ENCODE measurements around the gene AGTRAP. TPM values are rescaled to one million over a fixed set of nuclear protein-coding genes. Genes with fewer than 3 reads are reported as not detected.

AGTRAP gene
- total and polyA plus RNA-seq, 5 experiments from 2014 or later = 16.7 to 106 (median 57.3) TPM

DNA sequence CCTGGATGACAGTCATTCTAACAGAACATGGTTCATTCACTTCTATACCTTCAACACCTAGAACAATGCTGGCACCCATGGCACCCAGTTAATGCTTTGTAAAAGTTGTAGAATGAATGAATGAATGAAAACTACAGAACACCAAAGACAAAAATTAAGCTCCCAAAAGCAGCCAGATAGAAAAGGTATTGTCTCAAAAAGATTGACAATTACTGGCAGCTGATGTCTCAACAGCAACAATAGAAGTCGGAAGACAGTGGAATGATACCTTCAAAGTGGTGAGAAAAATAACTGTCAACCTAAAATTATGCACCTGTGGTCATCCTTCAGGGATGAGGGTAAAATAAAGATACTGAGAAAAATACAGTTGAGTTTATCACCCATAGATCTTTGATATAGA lies 21.1 kb downstream of the AGTRAP start:
- Mint-ChIP-seq H3K9me3 (no peaks in the 10 kb centered on the region), H3K27ac (no peak overlapping the region), H3K4me3 (no peak overlapping the region), H3K36me3 (no peaks in the 10 kb centered on the region), H3K4me1 (peaks cover 0 to 16% (median 11%) of the 10 kb centered on the region in 4 donors), H3K27me3 (peaks cover 2 to 10% (median 5%) of the 10 kb centered on the region in 5 donors)
- DNase-seq (no peak), ATAC-seq (no peak)
- POLR2A ChIA-PET = no interaction called here

DNA sequence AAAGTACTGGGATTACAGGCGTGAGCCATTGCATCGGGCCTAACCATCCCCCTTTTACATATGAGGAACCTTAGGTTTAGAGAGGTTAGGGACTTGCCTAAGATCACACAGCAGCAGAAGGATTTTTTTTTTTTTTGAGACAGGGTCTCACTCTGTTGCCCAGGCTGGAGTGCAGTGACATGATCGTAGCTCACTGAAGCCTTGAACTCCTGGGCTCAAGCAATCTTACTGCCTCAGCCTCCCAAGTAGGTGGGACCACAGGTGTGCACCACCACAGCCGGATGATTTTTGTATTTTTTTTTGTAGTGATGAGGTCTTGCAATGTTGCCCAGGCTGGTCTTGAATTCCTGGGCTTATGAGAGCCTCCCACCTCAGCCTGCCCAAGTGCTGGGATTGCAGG lies 23.9 kb downstream of the AGTRAP start:
- no peaks in the 10 kb centered on the region for H3K9me3 Mint-ChIP-seq
- H3K27me3 Mint-ChIP-seq = peaks cover 4 to 31% (median 20%) of the 10 kb centered on the region in 5 donors
- POLR2A ChIA-PET = no interaction called here
- H3K4me3 Mint-ChIP-seq = peak overlapping the region in 1 of 10 donors; percentile 7
- DNase-seq = no peak
- peaks cover 0 to 17% (median 10%) of the 10 kb centered on the region in 4 donors for H3K4me1 Mint-ChIP-seq
- H3K27ac Mint-ChIP-seq = no peak overlapping the region
- ATAC-seq = no peak
- H3K36me3 Mint-ChIP-seq = no peaks in the 10 kb centered on the region

DNA sequence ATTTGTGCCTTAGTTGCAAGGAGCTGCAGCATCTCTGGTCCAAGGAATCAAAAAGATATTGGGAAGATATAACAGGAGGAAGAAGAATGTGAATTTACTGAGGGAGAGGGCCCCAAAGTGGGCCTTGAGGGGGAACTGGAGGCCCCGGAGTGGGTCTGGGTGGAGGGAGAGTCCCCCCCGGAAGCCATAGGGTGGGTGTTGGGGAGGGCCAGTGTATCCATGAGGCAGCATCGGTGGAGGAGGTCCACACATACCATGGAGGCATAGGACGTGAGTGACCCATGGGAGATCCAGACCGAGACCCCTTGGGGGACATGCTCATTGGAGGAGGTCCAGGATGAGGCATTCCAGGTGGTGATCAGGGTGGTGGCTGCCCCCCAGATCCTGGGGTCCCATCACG lies 25.3 kb downstream of the AGTRAP start:
- Mint-ChIP-seq H3K9me3 (no peaks in the 10 kb centered on the region), H3K36me3 (no peaks in the 10 kb centered on the region), H3K27ac (no peak overlapping the region), H3K27me3 (peaks cover 4 to 31% (median 24%) of the 10 kb centered on the region in 5 donors), H3K4me3 (peak overlapping the region in 4 of 10 donors; percentile 1 to 69 (median 48)), H3K4me1 (peaks cover 0 to 17% (median 10%) of the 10 kb centered on the region in 4 donors)
- DNase-seq (no peak), ATAC-seq (no peak)
- POLR2A ChIA-PET = no interaction called here

DNA sequence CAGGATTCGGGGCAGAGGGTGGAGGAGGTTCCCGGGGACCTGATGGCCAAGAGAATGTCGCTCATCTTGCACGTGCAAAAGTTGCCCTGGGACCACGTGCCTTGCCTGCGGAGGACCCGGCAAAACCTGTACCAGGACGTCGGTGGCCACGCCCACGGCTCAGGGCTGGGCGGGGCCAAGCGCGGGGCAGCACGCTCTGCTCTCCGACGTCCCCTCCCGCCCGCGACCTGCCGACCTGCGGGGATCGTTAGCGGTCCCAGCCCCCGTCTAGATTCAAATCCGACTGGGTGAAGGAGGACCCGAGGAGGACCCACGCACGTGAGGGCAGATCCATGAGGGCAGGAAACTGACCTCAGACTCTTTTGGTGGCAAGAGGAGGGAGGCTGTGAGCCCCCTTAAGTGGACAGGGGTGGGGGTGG lies 26.1 kb downstream of the AGTRAP start, which contains the start of gene C1orf167:
Gene C1orf167, plus strand, starts transcription at position 206 of the 419 bp plus-strand sequence. CDS start 2,208 bp downstream, outside the sequence.
- Mint-ChIP-seq H3K36me3 (no peaks in the 10 kb centered on the region), H3K9me3 (no peaks in the 10 kb centered on the region), H3K27me3 (peaks cover 4 to 31% (median 24%) of the 10 kb centered on the region in 5 donors), H3K4me3 (peak within 1 kb of the TSS in 8 of 10 donors; percentile 12 to 69 (median 30)), H3K4me1 (peaks cover 0 to 17% (median 10%) of the 10 kb centered on the region in 4 donors), H3K27ac (peak within 1 kb of the TSS in 3 of 10 donors; percentile 16 to 85 (median 78))
- DNase-seq (peak in 5 of 10 donors; percentile 7 to 45 (median 31)), ATAC-seq (peak; percentile 69 to 83)
- POLR2A ChIA-PET = no interaction called here

DNA sequence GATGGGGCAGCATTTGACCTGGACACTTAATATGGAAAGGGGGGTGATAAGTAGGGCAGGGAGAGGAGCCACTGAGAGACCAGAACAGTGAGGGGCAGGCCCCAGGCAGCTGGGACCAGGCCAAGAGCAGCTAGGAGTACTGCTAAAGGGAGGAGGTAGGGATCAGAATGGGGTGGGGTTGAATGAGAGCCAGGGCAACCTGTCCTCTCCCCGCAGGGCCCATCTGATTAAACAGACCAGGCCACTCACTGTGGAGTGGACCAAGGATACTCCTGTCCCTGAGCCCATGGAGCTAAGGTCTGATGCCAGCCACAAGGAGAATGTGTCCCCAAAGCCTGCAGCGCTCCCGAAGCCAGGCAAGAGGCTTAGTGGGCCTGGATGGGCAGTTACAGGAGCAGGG lies 28.2 kb downstream of the AGTRAP start:
- POLR2A ChIA-PET = no interaction called here
- ATAC-seq = no peak
- no peak for DNase-seq
- Mint-ChIP-seq H3K36me3 (no peaks in the 10 kb centered on the region), H3K9me3 (no peaks in the 10 kb centered on the region), H3K4me3 (no peak overlapping the region), H3K27ac (peak overlapping the region in 1 of 10 donors; percentile 49), H3K27me3 (peaks cover 4 to 31% (median 24%) of the 10 kb centered on the region in 5 donors), H3K4me1 (peaks cover 0 to 17% (median 10%) of the 10 kb centered on the region in 4 donors)

DNA sequence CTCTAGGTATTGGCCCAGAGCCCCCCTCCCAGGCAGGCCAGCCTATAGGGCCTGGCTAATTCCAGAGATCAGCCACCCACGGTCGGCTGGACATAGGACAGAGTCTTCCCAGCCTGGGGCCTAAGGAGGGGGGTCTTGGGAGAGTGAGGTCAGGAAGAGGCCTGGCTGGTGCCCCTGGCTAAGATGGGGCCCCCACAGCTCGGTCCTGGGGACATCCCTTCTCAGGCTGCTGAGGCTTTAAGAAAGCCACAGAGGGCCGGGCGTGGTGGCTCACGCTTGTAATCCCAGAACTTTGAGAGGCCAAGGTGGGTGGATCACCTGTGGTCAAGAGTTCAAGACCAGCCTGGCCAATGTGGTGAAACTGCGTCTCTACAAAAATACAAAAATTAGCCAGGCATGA lies 28.6 kb downstream of the AGTRAP start:
- Mint-ChIP-seq H3K9me3 (no peaks in the 10 kb centered on the region), H3K4me3 (no peak overlapping the region), H3K36me3 (no peaks in the 10 kb centered on the region), H3K27me3 (peaks cover 4 to 31% (median 24%) of the 10 kb centered on the region in 5 donors), H3K27ac (no peak overlapping the region), H3K4me1 (peaks cover 0 to 17% (median 10%) of the 10 kb centered on the region in 4 donors)
- POLR2A ChIA-PET = no interaction called here
- ATAC-seq (no peak), DNase-seq (no peak)

DNA sequence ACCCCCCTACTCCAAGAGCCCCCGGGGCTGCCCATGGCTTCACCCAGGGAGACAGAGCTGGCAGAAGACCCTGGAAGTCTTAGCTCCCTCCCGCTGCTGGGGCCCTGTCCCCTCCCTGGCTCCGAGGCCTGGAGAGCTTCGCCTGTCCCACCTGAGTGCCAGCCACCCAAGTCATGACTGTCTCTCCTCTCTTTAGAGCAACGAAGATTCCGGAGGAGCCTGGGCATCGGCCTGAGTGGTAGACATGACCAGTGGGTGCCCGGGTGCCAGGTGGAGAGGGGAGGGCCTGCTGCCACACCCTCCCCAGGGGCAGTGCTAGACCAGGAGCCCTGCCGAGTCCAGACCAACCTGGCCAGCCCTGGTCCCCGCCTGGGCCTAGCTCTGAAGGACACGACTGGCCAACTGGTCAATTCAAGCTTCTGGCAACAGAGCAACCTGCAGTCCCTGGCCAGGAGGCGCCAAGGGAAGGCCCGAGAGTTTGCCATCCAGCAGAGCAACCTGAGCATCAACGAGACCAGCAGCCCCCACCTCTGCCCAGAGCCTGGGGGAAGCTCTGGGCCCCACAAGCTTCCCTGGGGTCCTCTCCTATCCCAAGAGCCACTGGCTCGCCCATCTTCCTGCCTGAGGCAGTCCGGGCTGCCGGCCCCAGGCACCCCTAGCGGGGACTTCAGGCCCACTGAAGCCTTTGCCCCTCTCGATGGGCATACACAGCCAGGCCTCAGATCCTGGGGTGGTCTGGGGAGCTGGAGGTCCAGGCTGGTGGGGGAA lies 29.9 kb downstream of the AGTRAP start:
- Mint-ChIP-seq H3K27me3 (peaks cover 4 to 29% (median 23%) of the 10 kb centered on the region in 5 donors), H3K27ac (peak overlapping the region in 2 of 10 donors; percentile 57 to 63), H3K4me3 (no peak overlapping the region), H3K4me1 (peaks cover 0 to 16% (median 9%) of the 10 kb centered on the region in 4 donors), H3K9me3 (no peaks in the 10 kb centered on the region), H3K36me3 (no peaks in the 10 kb centered on the region)
- ATAC-seq = no peak
- POLR2A ChIA-PET = interaction anchor here (0.7 kb wide), 1 partner anchor 28 kb away, joined by 7 read pairs; no protein-coding TSS in a partner anchor
- no peak for DNase-seq

DNA sequence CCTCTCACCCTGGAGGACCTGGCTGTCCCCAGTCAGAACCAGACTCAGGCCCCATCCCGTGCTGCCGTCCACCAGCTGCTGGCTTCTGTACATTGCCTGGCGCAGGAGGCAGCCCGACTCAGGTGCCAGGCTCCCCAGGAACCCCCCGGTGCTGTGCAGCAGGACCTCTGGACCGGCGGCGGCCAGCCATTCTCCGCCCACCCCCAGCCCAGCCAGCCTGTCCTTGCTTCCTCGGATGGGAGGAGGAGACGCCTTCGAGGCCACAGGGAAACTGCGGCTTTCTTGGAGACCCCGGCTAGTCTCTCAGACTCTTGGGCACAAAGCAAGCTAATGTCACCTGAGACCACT lies 30.5 kb downstream of the AGTRAP start:
- H3K9me3 Mint-ChIP-seq = no peaks in the 10 kb centered on the region
- ATAC-seq (no peak), DNase-seq (no peak)
- H3K4me1 Mint-ChIP-seq = peaks cover 0 to 13% (median 5%) of the 10 kb centered on the region in 4 donors
- no peak overlapping the region for H3K4me3 Mint-ChIP-seq
- peaks cover 2 to 23% (median 20%) of the 10 kb centered on the region in 5 donors for H3K27me3 Mint-ChIP-seq
- no peak overlapping the region for H3K27ac Mint-ChIP-seq
- POLR2A ChIA-PET = no interaction called here
- H3K36me3 Mint-ChIP-seq = no peaks in the 10 kb centered on the region

DNA sequence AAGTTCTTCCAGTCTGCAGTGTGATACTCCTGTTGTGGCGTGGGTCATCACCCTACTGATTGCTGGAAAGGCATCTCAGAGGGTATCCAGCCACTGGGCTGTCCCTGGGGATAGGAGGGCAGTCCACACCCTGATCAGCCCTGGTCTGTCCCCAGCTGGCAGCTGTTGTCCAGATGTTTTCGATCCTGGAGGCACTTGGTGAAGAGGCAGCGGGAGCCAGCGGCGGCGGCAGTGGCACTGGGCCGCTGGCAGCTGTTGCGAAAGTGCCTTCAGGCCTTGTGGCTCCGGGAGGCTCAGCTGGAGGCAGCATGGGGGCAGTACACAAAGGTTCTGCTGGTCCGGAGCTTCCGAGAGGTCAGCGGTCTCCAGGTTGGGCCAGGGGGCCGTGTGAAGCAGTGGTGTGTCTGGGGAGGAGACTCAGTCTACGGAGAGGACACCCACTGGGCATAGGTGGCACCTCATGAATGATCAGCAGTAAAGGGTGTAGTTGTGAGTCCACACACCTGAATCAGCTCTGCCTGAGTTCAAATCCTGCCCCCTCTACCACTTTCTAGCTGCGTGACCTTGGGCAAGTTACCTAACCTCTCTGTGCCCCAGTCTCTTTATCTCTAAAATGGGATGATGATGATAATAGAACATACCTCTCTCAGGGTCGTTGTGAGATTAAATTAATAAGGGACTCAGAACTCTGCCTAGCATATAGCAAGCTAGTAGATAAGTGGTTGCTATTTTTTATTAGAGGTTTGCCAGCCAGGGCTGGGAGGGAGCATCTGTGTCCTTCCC lies 32.2 kb downstream of the AGTRAP start:
- H3K4me3 Mint-ChIP-seq = no peak overlapping the region
- H3K9me3 Mint-ChIP-seq = no peaks in the 10 kb centered on the region
- H3K27ac Mint-ChIP-seq = no peak overlapping the region
- H3K27me3 Mint-ChIP-seq = peaks cover 0 to 12% (median 7%) of the 10 kb centered on the region in 5 donors
- DNase-seq (no peak), ATAC-seq (no peak)
- no peaks in the 10 kb centered on the region for H3K36me3 Mint-ChIP-seq
- POLR2A ChIA-PET = no interaction called here
- no peaks in the 10 kb centered on the region for H3K4me1 Mint-ChIP-seq

DNA sequence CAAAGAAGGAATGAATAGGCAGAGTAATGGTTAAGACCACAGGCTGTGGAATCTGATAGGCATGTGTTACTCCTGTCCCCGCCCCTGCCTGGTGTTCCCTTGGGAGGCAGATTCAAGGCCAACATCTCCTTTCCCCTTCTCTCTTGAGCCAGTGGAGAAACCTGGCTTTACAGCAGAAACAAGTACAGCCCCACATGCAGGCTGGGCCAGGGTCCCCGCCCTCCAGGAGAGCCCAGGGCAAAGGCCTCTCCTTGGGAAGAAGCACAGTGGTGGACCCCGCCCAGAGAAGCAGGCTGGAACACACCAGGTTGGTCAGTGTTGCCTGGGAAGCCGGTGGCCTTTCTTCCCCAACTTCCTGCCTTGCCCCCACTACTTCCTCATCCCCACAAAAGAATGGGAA lies 32.9 kb downstream of the AGTRAP start:
- Mint-ChIP-seq H3K9me3 (no peaks in the 10 kb centered on the region), H3K4me3 (no peak overlapping the region)
- no peak for DNase-seq

DNA sequence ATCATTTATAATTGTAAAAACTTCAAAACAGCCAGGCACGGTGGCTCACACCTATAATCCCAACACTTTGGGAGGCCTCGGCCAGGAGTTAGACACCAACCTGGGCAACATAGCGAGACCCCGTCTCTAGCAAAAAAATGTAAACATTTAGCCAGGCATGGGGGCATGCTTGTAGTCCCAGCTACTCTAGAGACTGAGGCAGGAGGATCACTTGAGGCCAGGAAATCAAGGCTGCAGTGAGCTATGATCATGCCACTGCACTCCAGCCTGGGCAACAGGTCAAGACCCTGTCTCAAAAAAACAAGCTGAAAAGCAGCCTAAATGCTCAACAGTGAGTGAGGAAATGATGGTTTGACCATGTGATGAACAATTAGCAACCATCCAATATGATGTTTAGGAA lies 33.3 kb downstream of the AGTRAP start:
- Mint-ChIP-seq H3K27me3 (peaks cover 0 to 4% (median 0%) of the 10 kb centered on the region in 5 donors), H3K4me1 (no peaks in the 10 kb centered on the region), H3K27ac (no peak overlapping the region), H3K36me3 (no peaks in the 10 kb centered on the region), H3K9me3 (no peaks in the 10 kb centered on the region), H3K4me3 (no peak overlapping the region)
- ATAC-seq (no peak), DNase-seq (no peak)
- POLR2A ChIA-PET = interaction anchor here (0.6 kb wide), 1 partner anchor 633 kb away, joined by 3 read pairs; no protein-coding TSS in a partner anchor

More for the DNA sequence above, 32.9 kb downstream of the AGTRAP start:
- Mint-ChIP-seq H3K27ac (no peak overlapping the region), H3K27me3 (peaks cover 0 to 6% (median 0%) of the 10 kb centered on the region in 5 donors), H3K36me3 (no peaks in the 10 kb centered on the region), H3K4me1 (no peaks in the 10 kb centered on the region)
- POLR2A ChIA-PET = interaction anchor here (0.6 kb wide), 1 partner anchor 633 kb away, joined by 3 read pairs; no protein-coding TSS in a partner anchor
- no peak for ATAC-seq

DNA sequence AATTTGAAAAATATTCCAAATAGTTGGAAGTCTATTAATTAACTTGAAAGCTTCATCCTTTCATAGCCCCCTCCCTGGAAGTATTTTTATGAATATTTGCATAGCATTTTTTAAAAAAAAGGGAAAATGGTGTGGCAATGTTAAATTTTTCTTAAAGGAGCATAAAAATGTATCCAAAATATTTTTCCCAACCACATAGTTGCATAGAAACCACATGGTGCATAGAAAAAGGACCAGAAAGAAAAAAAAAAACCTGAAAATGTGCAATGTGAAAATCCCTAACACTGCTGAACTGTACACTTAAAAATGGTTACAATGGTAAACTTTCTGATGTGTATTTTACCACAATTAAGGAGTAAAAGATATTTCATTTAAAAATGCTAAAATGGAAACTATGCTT lies 34.1 kb downstream of the AGTRAP start:
- DNase-seq (no peak), ATAC-seq (no peak)
- POLR2A ChIA-PET = interaction anchor here (0.6 kb wide), 1 partner anchor 49 kb away, joined by 4 read pairs; no protein-coding TSS in a partner anchor
- Mint-ChIP-seq H3K9me3 (no peaks in the 10 kb centered on the region), H3K27me3 (peaks cover 0 to 4% (median 0%) of the 10 kb centered on the region in 5 donors), H3K36me3 (no peaks in the 10 kb centered on the region), H3K4me3 (no peak overlapping the region), H3K27ac (no peak overlapping the region), H3K4me1 (no peaks in the 10 kb centered on the region)
